Transverse colon (tissue), 4 donors: ENCODE data around the gene SMKR1. TPM values are rescaled to one million over a fixed set of nuclear protein-coding genes. Genes with fewer than 3 reads are reported as not detected.
"Not testable (repeated sequence)": the region's sequence is repeated elsewhere in the genome, so short reads cannot be mapped to it uniquely, and the experiment has no call there.

Source experiments
- DNase-seq: peaks from one replicate; pipeline ENCODE4 v3.0.0-alpha.2; 2019
- H3K27ac ChIP-seq, 4 donors: fragments of 200-600 bp; sonication (generic); 2 replicates each; pipeline ENCODE4 v1.5.1; 2016 to 2018; ENCODE audit warnings: inconsistent platforms in 4 of 4
- H3K27me3 ChIP-seq: fragments of 200-600 bp; sonication (generic); 2 replicates; pipeline ENCODE4 v1.5.1; 2017; ENCODE audit warnings: inconsistent platforms
- H3K36me3 ChIP-seq, 4 donors: fragments of 200-600 bp; sonication (generic); 2 replicates each; pipeline ENCODE4 v1.5.1; 2017 to 2019; ENCODE audit warnings: inconsistent platforms in 4 of 4
- H3K4me1 ChIP-seq, 4 donors: fragments of 200-600 bp; sonication (generic); 2 replicates each; pipeline ENCODE4 v1.5.1; 2017 to 2020; ENCODE audit warnings: inconsistent platforms in 4 of 4
- H3K4me3 ChIP-seq, 4 donors: fragments of 200-600 bp; sonication (generic); 1 replicate in 1 of 4; 2 replicates in 3 of 4; pipeline versions ENCODE4 v1.5.1 to v1.6.1; 2017 to 2019; ENCODE audit warnings: inconsistent platforms in 4 of 4
- H3K9me3 ChIP-seq, 2 donors: fragments of 200-600 bp; sonication (generic); 2 replicates each; pipeline ENCODE4 v1.5.1; 2017 to 2019; ENCODE audit warnings: inconsistent platforms in 2 of 2
- CTCF ChIP-seq, 5 experiments: fragments of 200-600 bp in 3 of 5; fragments of 450-650 bp in 2 of 5; sonication (generic) in 3 of 5; IDR thresholded peaks; 1 replicate in 2 of 5; 2 replicates in 3 of 5; pipeline ENCODE4 v1.5.1; 2016 to 2017; ENCODE audit warnings: antibody characterized with exemption in 5 of 5, inconsistent platforms in 3 of 5, mild to moderate bottlenecking in 2 of 5, moderate library complexity in 1 of 5
- EP300 ChIP-seq: sonication (generic); formaldehyde crosslinking; IDR thresholded peaks from one replicate; pipeline ENCODE4 v1.6.1; 2017; ENCODE audit warnings: antibody characterized with exemption, low read depth
- POLR2A ChIP-seq: fragments of 450-650 bp; IDR thresholded peaks from one replicate; pipeline ENCODE4 v1.6.1; 2016; ENCODE audit warnings: antibody characterized with exemption, mild to moderate bottlenecking, moderate library complexity
- POLR2AphosphoS5 ChIP-seq, 3 donors: sonication (generic); formaldehyde crosslinking; IDR thresholded peaks; one replicate each; pipeline ENCODE4 v1.6.1; 2016; ENCODE audit warnings: antibody characterized with exemption in 3 of 3
- WGBS, 2 donors: methylation state at CpG; one replicate each; pipeline ENCODE4 v1.1.5; 2018; ENCODE audit warnings: low coverage in 1 of 2; 5-methylcytosine and 5-hydroxymethylcytosine counted together
- in situ Hi-C, 4 donors: fragments of 200-750 bp; cut with MboI; loops; one replicate each; pipeline versions ENCODE4 v1.15.0 to v1.15.1; 2017; ENCODE audit warnings: low sequenced_read_pairs in 3 of 4, low pct_ligation_motif_present in 1 of 4, low pct_unique_long_range_greater_than_20kb in 1 of 4
- intact Hi-C: fragments of 100-400 bp; cut with DNase I; formaldehyde crosslinking; loops from one replicate; pipeline ENCODE4 v1.15.1; 2023; ENCODE audit warnings: low total_unique reads
- total RNA-seq, 4 donors: library from RNA; depleted of rRNA; stranded (reverse); fragments of >200 nt; gene quantifications; one replicate each; pipeline ENCODE4 v1.1.0, GENCODE V29; 2016

Gene SMKR1
- total RNA-seq, 4 donors from 2014 or later: not detected

GRCh38 chr7:129470411-129470810, 31.9 kb upstream of the SMKR1 start:
- Histone ChIP-seq H3K4me1 (peaks cover 0 to 5% (median 0%) of the 10 kb centered on the region in 4 donors), H3K27ac (no peak overlapping the region), H3K4me3 (no peak overlapping the region), H3K9me3 (no peaks in the 10 kb centered on the region), H3K36me3 (no peaks in the 10 kb centered on the region), H3K27me3 (no peaks in the 10 kb centered on the region)
- in situ Hi-C loops (loop anchor here (10.0 to 25.0 kb wide), 3 partner anchors 96 to 258 kb away; no protein-coding TSS in a partner anchor), intact Hi-C loops (loop anchor here (5.0 kb wide), 1 partner anchor 103 kb away; no protein-coding TSS in a partner anchor)
- 90 to 100% methylated on average over 1 of the region's 1 CpG for WGBS, 2 donors
- TF ChIP-seq CTCF (IDR thresholded peaks at IDR 0.05): no peak
- TF ChIP-seq EP300: no peak
- TF ChIP-seq POLR2A: no peak
- no peak for TF ChIP-seq POLR2AphosphoS5 (IDR thresholded peaks at IDR 0.05)
- no peak for DNase-seq

GRCh38 chr7:129471402-129471827, 30.9 kb upstream of the SMKR1 start:
- intact Hi-C loops: loop anchor here (5.0 kb wide), 1 partner anchor 104 kb away; no protein-coding TSS in a partner anchor
- Histone ChIP-seq H3K27me3 (no peaks in the 10 kb centered on the region), H3K4me1 (peaks cover 0 to 5% (median 0%) of the 10 kb centered on the region in 4 donors), H3K27ac (no peak overlapping the region), H3K36me3 (no peaks in the 10 kb centered on the region), H3K4me3 (no peak overlapping the region), H3K9me3 (no peaks in the 10 kb centered on the region)
- TF ChIP-seq CTCF (IDR thresholded peaks at IDR 0.05): no peak
- no peak for TF ChIP-seq POLR2A
- TF ChIP-seq POLR2AphosphoS5 (IDR thresholded peaks at IDR 0.05): no peak
- TF ChIP-seq EP300: no peak
- DNase-seq: no peak
- in situ Hi-C loops: loop anchor here (10.0 to 25.0 kb wide), 3 partner anchors 97 to 259 kb away; no protein-coding TSS in a partner anchor

GRCh38 chr7:129475931-129476330, 26.4 kb upstream of the SMKR1 start:
- intact Hi-C loops, DNase-seq, H3K27ac ChIP-seq, H3K27me3 ChIP-seq, H3K9me3 ChIP-seq, H3K36me3 ChIP-seq, H3K4me1 ChIP-seq, H3K4me3 ChIP-seq: not testable (repeated sequence)
- in situ Hi-C loops: loop anchor here in 1 of 4 donors (10.0 kb wide), 1 partner anchor 101 kb away; no protein-coding TSS in a partner anchor
- WGBS, 2 donors: 98% methylated on average over 13 of the region's 27 CpGs; no CpG with 5 or more reads in 1 of the 2 donors

- H3K27ac ChIP-seq, intact Hi-C loops: not testable (repeated sequence)
- in situ Hi-C loops: loop anchor here in 1 of 4 donors (10.0 kb wide), 1 partner anchor 102 kb away; no protein-coding TSS in a partner anchor
Measured at GRCh38 chr7:129476398-129476797, 25.9 kb upstream of the SMKR1 start.

GRCh38 chr7:129479831-129480230, 22.5 kb upstream of the SMKR1 start:
- intact Hi-C loops: no loop called here

More at GRCh38 chr7:129476398-129476797, 25.9 kb upstream of the SMKR1 start:
- H3K36me3 ChIP-seq, DNase-seq, H3K9me3 ChIP-seq, H3K27me3 ChIP-seq, H3K4me1 ChIP-seq, H3K4me3 ChIP-seq: not testable (repeated sequence)
- WGBS, 2 donors: 96% methylated on average over 9 of the region's 27 CpGs; no CpG with 5 or more reads in 1 of the 2 donors

More at GRCh38 chr7:129479831-129480230, 22.5 kb upstream of the SMKR1 start:
- H3K9me3 ChIP-seq: no peaks in the 10 kb centered on the region
- H3K4me3 ChIP-seq: no peak overlapping the region
- 100% methylated on average over 1 of the region's 1 CpG for WGBS, 2 donors
- H3K27me3 ChIP-seq: no peaks in the 10 kb centered on the region
- no peak for DNase-seq
- no peaks in the 10 kb centered on the region for H3K4me1 ChIP-seq
- H3K36me3 ChIP-seq: no peaks in the 10 kb centered on the region
- in situ Hi-C loops: loop anchor here in 1 of 4 donors (10.0 kb wide), 1 partner anchor 105 kb away; no protein-coding TSS in a partner anchor
- TF ChIP-seq POLR2AphosphoS5 (IDR thresholded peaks at IDR 0.05) (no peak), EP300 (no peak), POLR2A (no peak), CTCF (IDR thresholded peaks at IDR 0.05) (no peak)
- no peak overlapping the region for H3K27ac ChIP-seq
